GM19240 (cell line): ENCODE results near the gene MBP.
"Not testable (repeated sequence)": the region's sequence is repeated elsewhere in the genome, so short reads cannot be mapped to it uniquely, and the experiment has no call there.

Source experiments
- DNase-seq: peaks from one replicate; pipeline ENCODE4 v3.0.0; 2011; ENCODE audit warnings: low spot score; ENCODE audit not compliant: insufficient read length

MBP gene

DNA sequence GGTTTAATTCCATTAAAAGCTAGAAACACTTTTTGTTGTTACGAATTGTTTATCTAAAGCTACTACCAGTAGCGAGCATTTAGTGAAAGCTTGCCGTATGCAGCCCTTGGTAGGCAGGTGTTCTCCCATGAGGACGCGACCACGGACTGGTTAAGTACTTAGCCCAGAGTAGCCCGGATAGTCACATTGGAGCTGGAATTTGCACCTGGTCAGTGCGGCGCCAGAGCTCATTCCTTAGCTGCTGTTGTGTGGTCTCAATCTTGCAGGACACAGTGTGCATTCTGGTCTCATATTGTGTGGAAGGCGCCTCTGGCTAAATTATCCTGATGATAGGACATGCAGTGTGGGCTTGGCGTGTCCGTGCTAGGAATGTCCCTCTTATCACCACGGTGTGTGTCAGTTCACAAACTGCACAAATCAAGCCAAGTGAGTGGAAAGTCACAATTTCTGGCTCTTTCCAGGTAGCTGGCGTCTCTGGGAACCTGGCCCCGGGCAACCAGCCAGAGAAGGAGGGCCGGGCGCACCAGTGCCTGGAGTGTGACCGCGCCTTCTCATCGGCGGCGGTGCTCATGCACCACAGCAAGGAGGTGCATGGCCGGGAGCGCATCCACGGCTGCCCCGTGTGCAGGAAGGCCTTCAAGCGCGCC, 176.9 kb downstream of the MBP start:
- DNase-seq = no peak

DNA sequence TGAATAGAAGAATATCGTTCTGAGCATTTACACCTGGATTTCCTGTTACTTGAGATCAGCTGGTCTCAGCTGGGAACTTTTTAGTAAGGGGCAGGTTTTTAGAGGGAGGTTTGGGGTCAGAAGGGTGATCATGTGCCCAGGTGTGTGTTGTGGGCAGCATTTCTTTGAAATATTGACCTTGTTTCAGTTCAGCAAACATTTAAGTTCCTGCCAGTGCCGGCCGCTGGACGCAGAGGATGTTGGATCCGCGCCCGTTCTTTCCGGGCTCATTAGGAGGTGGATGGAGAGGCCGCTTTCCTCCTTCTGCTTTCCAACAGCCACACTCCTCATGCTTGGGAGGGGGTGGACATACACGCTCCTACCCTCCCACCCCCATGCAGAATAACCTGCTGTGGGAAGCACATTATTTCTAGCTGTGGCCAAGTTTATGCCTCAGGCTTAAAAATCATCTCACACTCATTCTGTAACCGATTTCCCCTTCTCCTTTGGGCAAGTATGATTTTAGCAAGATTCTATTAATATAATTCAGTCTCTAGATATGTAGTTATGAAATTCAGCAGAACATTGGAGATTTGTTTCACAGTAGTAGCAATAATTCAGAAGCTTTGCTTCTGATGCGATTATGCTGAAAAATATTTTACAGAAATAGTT, 178.9 kb downstream of the MBP start:
- no peak for DNase-seq

DNA sequence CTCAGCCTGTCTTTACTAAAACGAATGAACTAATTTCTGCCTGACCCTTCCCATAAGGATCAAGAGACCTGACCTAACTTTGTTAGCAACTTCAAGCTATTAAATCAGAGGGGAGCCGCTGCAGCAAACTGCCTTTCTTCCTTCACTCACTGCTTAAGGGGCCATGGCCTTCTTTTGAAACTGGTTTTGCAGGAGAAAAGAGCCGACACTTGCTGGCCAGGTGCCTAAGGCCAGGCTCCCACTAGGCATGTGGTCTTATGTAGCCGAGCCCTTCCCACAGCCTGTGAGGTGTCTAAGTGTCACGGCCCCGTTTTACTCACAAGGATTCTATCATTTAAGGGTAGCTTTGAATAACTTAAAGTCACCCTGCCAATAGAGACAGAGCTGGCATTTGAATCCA, 179.4 kb downstream of the MBP start:
- DNase-seq = no peak

GRCh38 chr18:76952747-76953146, 179.8 kb downstream of the MBP start:
- DNase-seq = no peak

DNA sequence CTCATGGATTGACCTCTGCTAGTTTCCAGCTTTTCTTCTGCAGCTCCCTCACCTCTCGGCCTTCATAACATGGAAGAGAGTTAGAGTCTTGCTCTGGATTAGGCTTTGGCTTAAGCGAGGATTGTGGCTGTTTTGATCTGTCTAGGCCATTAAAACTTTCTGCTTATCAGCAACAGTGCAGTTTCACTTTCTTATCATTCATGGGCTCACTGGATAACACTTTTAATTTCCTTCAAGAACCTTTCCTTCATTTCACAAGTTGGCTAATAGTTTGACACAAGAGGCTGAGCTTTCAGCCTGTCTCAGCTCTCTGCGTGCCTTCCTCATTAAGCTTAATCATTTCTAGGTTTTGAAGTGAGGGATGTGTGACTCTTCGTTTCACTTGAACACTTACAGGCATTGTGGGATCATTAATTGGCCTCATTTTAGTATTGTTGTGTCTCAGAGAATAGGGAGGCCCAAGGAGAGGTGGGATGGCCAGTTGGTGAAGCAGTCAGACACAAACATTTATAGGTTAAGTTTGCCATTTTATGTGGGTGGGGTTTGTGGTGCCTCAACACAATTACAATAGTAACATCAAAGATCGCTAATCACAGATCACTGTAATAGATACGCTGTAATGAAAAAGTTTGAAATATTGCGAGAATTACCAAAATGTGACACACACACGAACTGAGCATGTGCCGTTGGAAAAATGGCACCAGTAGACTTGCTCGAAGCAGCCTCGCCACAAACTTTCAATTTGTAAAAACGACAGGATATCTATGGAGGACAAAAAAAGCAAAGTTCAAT, 180.9 kb downstream of the MBP start:
- DNase-seq = no peak

- DNase-seq = no peak
Measured at GRCh38 chr18:76948345-76948744, 184.2 kb downstream of the MBP start.

- not testable (repeated sequence) for DNase-seq
Measured at GRCh38 chr18:76944346-76944745, 188.2 kb downstream of the MBP start.

- DNase-seq = no peak
Measured at GRCh38 chr18:76943542-76944339, 188.8 kb downstream of the MBP start.

- no peak for DNase-seq
Measured at GRCh38 chr18:76941284-76941683, 191.3 kb downstream of the MBP start.

GRCh38 chr18:76938619-76939018, 194.0 kb downstream of the MBP start:
- DNase-seq = no peak

DNA sequence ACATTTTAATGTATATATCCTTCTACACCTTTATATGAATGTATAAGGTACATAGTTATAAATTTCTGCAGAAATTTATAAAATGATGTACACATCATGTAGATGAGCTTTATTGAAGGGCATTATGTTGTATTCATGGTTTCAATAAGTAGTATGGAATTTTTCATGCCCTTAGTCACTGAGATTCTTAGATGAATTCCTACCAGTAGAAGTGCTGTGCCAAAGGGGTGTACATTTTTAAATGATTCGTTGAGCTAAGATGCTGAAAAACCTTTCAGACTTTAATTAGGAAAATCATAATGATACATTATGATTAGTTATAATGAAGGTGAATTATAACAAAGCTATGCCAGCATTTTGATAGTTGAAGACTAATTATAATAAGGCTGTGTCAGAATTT, 195.0 kb downstream of the MBP start:
- DNase-seq = no peak

GRCh38 chr18:76936877-76937276, 195.7 kb downstream of the MBP start:
- no peak for DNase-seq

DNA sequence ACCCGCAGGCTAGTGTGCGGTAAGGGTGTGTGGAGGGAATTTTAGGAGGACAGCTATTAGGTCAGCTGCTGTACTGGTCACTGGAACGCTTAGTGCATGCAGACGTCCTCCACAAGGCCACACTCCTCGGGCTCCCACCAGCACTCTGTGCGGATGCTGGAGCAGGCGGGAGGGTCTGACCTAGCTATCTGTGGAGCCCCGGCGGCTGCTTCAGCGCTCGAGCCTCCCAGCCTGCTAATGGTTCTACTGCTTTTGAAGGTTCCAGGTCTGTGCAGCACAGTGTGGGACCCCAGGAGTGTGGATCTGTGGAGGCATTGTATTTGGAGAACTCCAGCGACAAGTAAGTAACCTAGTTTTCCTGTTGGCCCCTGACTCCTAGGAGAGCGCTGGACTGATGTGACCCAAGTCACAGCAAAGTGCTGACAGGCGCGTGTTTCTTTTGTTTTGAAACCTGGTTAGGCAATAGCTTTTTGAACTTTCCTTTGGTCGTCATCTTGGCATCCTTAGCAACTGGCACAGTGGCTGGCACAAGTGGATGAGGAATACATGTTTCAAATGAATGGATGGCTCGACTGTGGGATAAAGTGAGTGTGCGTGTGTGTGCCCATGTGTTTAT, 196.8 kb downstream of the MBP start:
- no peak for DNase-seq

- no peak for DNase-seq
Measured at GRCh38 chr18:76932026-76932819, 200.4 kb downstream of the MBP start.

DNA sequence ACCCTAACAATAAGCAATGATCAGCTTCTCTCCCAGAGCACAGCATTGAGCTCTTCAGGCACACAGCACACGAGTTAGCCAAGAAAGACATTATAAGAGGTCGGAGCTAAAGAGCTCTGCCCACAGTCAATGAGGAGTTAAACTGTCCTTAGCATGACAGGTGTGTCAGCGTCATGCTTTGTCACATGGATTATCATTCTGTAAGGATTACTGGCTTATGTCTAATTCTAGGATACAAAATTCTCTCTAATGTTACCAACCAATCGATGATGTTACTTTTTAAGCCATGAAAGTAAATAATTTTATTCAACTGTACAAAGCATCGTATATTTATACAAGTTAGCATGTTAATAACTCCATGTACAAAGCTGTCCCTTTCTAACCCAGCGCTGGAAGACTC, 201.4 kb downstream of the MBP start:
- DNase-seq = no peak
